ENCODE measurements around the gene TOPBP1. TPM values are rescaled to one million over a fixed set of nuclear protein-coding genes. Genes with fewer than 3 reads are reported as not detected.
"Not testable (repeated sequence)": the region's sequence is repeated elsewhere in the genome, so short reads cannot be mapped to it uniquely, and the experiment has no call there.

TOPBP1 gene
- total RNA-seq, 1 donor, result 51.4 TPM

DNA sequence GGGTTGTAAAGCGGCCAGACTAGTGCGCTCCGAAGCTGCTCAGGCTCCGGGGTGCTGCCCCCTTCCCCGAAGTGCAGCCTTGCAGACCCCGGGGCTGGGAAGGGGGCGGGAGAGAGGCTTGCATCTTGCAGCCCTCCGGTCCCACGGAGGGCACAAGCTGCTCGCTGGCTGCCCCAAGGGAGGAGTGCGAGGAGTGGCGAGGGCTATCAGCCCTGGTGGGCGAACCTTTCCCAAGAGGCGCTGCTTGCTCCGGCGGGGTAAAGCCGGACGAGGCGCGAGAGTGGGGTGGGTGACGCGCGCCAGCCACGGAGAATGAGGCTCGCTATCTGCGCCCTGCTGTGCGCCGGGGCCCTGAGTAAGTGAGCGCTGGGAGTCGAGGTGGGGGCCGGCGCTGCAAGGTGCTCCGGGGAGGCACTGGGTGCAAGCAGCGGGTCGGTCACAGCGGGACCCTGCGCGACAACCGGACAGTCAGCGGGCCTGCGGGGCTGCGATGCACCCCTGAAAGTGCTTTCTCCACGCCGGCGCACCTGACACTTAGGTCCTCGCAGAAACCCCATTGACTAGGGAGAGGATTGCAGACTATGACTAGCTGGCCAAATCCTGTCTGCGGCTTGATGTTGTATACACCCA is 12.7 kb upstream of the TOPBP1 start:
- TF ChIP-seq, protein P1, sequence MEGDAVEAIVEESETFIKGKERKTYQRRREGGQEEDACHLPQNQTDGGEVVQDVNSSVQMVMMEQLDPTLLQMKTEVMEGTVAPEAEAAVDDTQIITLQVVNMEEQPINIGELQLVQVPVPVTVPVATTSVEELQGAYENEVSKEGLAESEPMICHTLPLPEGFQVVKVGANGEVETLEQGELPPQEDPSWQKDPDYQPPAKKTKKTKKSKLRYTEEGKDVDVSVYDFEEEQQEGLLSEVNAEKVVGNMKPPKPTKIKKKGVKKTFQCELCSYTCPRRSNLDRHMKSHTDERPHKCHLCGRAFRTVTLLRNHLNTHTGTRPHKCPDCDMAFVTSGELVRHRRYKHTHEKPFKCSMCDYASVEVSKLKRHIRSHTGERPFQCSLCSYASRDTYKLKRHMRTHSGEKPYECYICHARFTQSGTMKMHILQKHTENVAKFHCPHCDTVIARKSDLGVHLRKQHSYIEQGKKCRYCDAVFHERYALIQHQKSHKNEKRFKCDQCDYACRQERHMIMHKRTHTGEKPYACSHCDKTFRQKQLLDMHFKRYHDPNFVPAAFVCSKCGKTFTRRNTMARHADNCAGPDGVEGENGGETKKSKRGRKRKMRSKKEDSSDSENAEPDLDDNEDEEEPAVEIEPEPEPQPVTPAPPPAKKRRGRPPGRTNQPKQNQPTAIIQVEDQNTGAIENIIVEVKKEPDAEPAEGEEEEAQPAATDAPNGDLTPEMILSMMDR (IDR thresholded peaks at IDR 0.05; ENCODE audit: insufficient read depth, low read depth, low read length), result no peak
- DNase-seq (ENCODE audit: low read depth), result no peak
- H3K4me3 ChIP-seq (ENCODE audit: low read depth, low read length), result no peak overlapping the region

- TF ChIP-seq, protein P1 (IDR thresholded peaks at IDR 0.05; ENCODE audit: insufficient read depth, low read depth, low read length), result no peak
- no peak for DNase-seq (ENCODE audit: low read depth)
- H3K4me3 ChIP-seq (ENCODE audit: low read depth, low read length), result no peak overlapping the region
Observed at GRCh38 chr3:133673746-133674145, 12.0 kb upstream of the TOPBP1 start.

- DNase-seq (ENCODE audit: low read depth), result no peak
- no peak overlapping the region for H3K4me3 ChIP-seq (ENCODE audit: low read depth, low read length)
- TF ChIP-seq, protein P1 (IDR thresholded peaks at IDR 0.05; ENCODE audit: insufficient read depth, low read depth, low read length), result no peak
Observed at GRCh38 chr3:133672461-133672860, 10.7 kb upstream of the TOPBP1 start.

DNA sequence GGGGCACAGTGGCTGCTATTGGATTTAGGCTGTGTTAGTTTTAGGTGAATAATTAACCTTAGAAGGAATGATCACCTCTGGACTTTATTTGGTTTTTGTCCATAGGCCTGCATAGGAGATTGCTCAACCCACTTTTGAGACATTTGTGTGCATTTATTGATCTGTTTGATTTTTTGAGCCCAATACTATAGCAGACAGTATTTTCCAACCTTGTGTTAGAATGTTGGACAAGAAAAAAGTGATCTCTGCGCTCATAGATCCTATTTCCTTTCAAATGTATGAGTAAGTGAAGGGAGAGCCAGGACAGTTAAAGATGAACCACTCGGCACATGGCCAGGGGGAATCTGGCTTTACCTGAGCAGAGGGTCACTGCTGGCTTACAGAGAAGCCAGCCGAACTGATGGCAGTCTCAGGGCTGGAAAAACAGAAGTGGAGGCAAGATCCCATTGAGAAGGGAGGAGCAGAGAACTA is 8.8 kb upstream of the TOPBP1 start:
- DNase-seq (ENCODE audit: low read depth), result no peak
- H3K4me3 ChIP-seq (ENCODE audit: low read depth, low read length), result no peak overlapping the region
- TF ChIP-seq, protein P1 (IDR thresholded peaks at IDR 0.05; ENCODE audit: insufficient read depth, low read depth, low read length), result no peak

GRCh38 chr3:133669949-133670524 is 8.3 kb upstream of the TOPBP1 start:
- TF ChIP-seq, protein P1 (IDR thresholded peaks at IDR 0.05; ENCODE audit: insufficient read depth, low read depth, low read length), result no peak
- H3K4me3 ChIP-seq (ENCODE audit: low read depth, low read length), result no peak overlapping the region
- no peak for DNase-seq (ENCODE audit: low read depth)

DNA sequence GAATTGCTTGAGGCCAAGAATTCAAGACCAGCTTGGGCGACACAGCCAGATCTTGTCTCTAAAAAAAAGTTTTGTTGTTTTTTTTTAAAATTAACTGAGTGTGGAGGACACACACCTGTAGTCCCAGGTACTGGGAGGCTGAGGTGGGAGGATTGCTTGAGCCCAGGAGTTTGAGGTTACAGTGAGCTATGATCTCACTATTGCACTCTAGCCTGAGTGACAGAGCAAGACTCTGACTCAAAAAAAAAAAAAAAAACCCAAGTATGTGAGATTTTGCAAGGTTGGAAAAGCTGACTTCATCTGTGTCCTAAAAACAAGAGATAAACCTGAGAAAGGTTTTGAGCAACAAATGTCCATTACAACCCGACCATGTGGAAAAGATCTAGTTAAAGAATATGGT is 5.4 kb upstream of the TOPBP1 start:
- no peak for DNase-seq (ENCODE audit: low read depth)
- TF ChIP-seq, protein P1 (IDR thresholded peaks at IDR 0.05; ENCODE audit: insufficient read depth, low read depth, low read length), result no peak
- no peak overlapping the region for H3K4me3 ChIP-seq (ENCODE audit: low read depth, low read length)

- not testable (repeated sequence) for H3K4me3 ChIP-seq (ENCODE audit: low read depth, low read length); DNase-seq (ENCODE audit: low read depth)
Observed at GRCh38 chr3:133665188-133665587, 3.4 kb upstream of the TOPBP1 start.

All from fibroblast of villous mesenchyme (primary cell).